H9 (cell line): ENCODE measurements around the gene PHACTR4. TPM values are rescaled to one million over a fixed set of nuclear protein-coding genes. Genes with fewer than 3 reads are reported as not detected.
A peak's percentile ranks its signal among the peaks of the same experiment; 100 is the strongest.

ENCODE experiments used
- DNase-seq: peaks from one replicate; pipeline ENCODE4 v3.0.0-alpha.2; 2017
- H2AFZ ChIP-seq: one replicate; pipeline ENCODE4 v1.6.1; 2013; ENCODE audit warnings: mild to moderate bottlenecking, low read length, control low read depth, moderate library complexity
- H2AK5ac ChIP-seq: 2 replicates; pipeline ENCODE4 v1.6.1; 2013; ENCODE audit warnings: low read length, control low read depth, mixed read lengths; ENCODE audit not compliant: insufficient read length
- H2BK120ac ChIP-seq: one replicate; pipeline ENCODE4 v1.6.1; 2013; ENCODE audit warnings: low read depth, mild to moderate bottlenecking, low read length, control low read depth, inconsistent platforms; ENCODE audit not compliant: poor library complexity, severe bottlenecking
- H2BK12ac ChIP-seq: 2 replicates; pipeline ENCODE4 v1.6.1; 2013; ENCODE audit warnings: low read length, control low read depth, mixed read lengths, low read depth; ENCODE audit not compliant: insufficient read length
- H2BK15ac ChIP-seq: 2 replicates; pipeline ENCODE4 v1.6.1; 2013; ENCODE audit warnings: low read depth, low read length, control low read depth
- H2BK20ac ChIP-seq: one replicate; pipeline ENCODE4 v1.6.1; 2013; ENCODE audit warnings: low read depth, mild to moderate bottlenecking, low read length, control low read depth, inconsistent platforms; ENCODE audit not compliant: poor library complexity, severe bottlenecking
- H2BK5ac ChIP-seq: 2 replicates; pipeline ENCODE4 v1.6.1; 2013; ENCODE audit warnings: low read length, control low read depth, mixed read lengths; ENCODE audit not compliant: insufficient read length
- H3K14ac ChIP-seq: 2 replicates; pipeline ENCODE4 v1.6.1; 2013; ENCODE audit warnings: low read length, control low read depth; ENCODE audit not compliant: insufficient read depth
- H3K18ac ChIP-seq: 2 replicates; pipeline ENCODE4 v1.6.1; 2013; ENCODE audit warnings: low read depth, mild to moderate bottlenecking, mixed read lengths, low read length, control low read depth; ENCODE audit not compliant: insufficient read length
- H3K23ac ChIP-seq: 2 replicates; pipeline ENCODE4 v1.6.1; 2013; ENCODE audit warnings: low read length, control low read depth, mixed read lengths, low read depth; ENCODE audit not compliant: insufficient read length
- H3K23me2 ChIP-seq: 2 replicates; pipeline ENCODE4 v1.6.1; 2013; ENCODE audit warnings: low read depth, mild to moderate bottlenecking, mixed read lengths, low read length, control low read depth; ENCODE audit not compliant: insufficient read length, poor library complexity, severe bottlenecking
- H3K27ac ChIP-seq: 2 replicates; pipeline ENCODE4 v1.5.1; 2013; ENCODE audit warnings: low read length, control low read depth, mixed read lengths, low read depth; ENCODE audit not compliant: insufficient read length
- H3K27me3 ChIP-seq: 2 replicates; pipeline ENCODE4 v1.6.1; 2013; ENCODE audit warnings: low read length, control low read depth, inconsistent platforms; ENCODE audit not compliant: insufficient read depth
- H3K4ac ChIP-seq: 2 replicates; pipeline ENCODE4 v1.6.1; 2013; ENCODE audit warnings: low read depth, mild to moderate bottlenecking, control low read depth, inconsistent platforms, low read length, moderate library complexity
- H3K4me1 ChIP-seq: 2 replicates; pipeline ENCODE4 v1.6.1; 2013; ENCODE audit warnings: low read length, control low read depth, inconsistent platforms; ENCODE audit not compliant: insufficient read depth
- H3K4me2 ChIP-seq: 2 replicates; pipeline ENCODE4 v1.6.1; 2013; ENCODE audit warnings: low read length, control low read depth, mixed read lengths; ENCODE audit not compliant: insufficient read length, insufficient read depth
- H3K56ac ChIP-seq: 2 replicates; pipeline ENCODE4 v1.6.1; 2013; ENCODE audit warnings: low read depth, mild to moderate bottlenecking, mixed read lengths, low read length, control low read depth; ENCODE audit not compliant: insufficient read length
- H3K79me1 ChIP-seq: 2 replicates; pipeline ENCODE4 v1.6.1; 2013; ENCODE audit warnings: low read depth, mild to moderate bottlenecking, moderate library complexity, low read length, control low read depth, inconsistent platforms; ENCODE audit not compliant: insufficient read depth, poor library complexity, severe bottlenecking
- H3K79me2 ChIP-seq: 2 replicates; pipeline ENCODE4 v1.6.1; 2013; ENCODE audit warnings: low read length, control low read depth, inconsistent platforms; ENCODE audit not compliant: insufficient read depth
- H3K9ac ChIP-seq: 2 replicates; pipeline ENCODE4 v1.6.1; 2013; ENCODE audit warnings: low read length, control low read depth, mixed read lengths; ENCODE audit not compliant: insufficient read length; ENCODE audit errors: extremely low read depth
- H3K9me3 ChIP-seq: one replicate; pipeline ENCODE4 v1.6.1; 2013; ENCODE audit warnings: low read depth, low read length, inconsistent platforms; ENCODE audit not compliant: control insufficient read depth
- H3T11ph ChIP-seq: one replicate; pipeline ENCODE4 v1.6.1; 2013; ENCODE audit warnings: mild to moderate bottlenecking, low read length, control low read depth, inconsistent platforms
- H4K20me1 ChIP-seq: one replicate; pipeline ENCODE4 v1.6.1; 2013; ENCODE audit not compliant: control insufficient read depth, insufficient read length, insufficient read depth
- H4K5ac ChIP-seq: 2 replicates; pipeline ENCODE4 v1.6.1; 2013; ENCODE audit warnings: low read depth, mild to moderate bottlenecking, mixed read lengths, low read length, control low read depth; ENCODE audit not compliant: insufficient read length
- H4K8ac ChIP-seq: replicated peaks from 2 replicates; pipeline ENCODE4 v1.6.1; 2013; ENCODE audit warnings: low read length, control low read depth, mixed read lengths, low read depth; ENCODE audit not compliant: insufficient read length
- H4K91ac ChIP-seq: 2 replicates; pipeline ENCODE4 v1.6.1; 2013; ENCODE audit warnings: low read depth, mild to moderate bottlenecking, moderate library complexity, mixed read lengths, low read length, control low read depth; ENCODE audit not compliant: insufficient read length
- H3K27ac Mint-ChIP-seq, 3 experiments: 2 replicates in 2 of 3; 3 replicates in 1 of 3; pipeline ENCODE4 v1.8.0; 2020 to 2021; ENCODE audit warnings: mixed read lengths in 3 of 3, mild to moderate bottlenecking in 1 of 3, moderate library complexity in 1 of 3
- H3K27me3 Mint-ChIP-seq: 2 replicates; pipeline ENCODE4 v1.8.0; 2021; ENCODE audit warnings: low read depth, mild to moderate bottlenecking, moderate library complexity, mixed read lengths
- H3K36me3 Mint-ChIP-seq, 3 experiments: 2 replicates in 2 of 3; 3 replicates in 1 of 3; pipeline ENCODE4 v1.8.0; 2020 to 2021; ENCODE audit warnings: low read depth in 3 of 3, mixed read lengths in 3 of 3; ENCODE audit not compliant: insufficient read depth in 1 of 3
- H3K4me1 Mint-ChIP-seq, 2 experiments: 2 replicates each; pipeline ENCODE4 v1.8.0; 2020; ENCODE audit warnings: mixed read lengths in 2 of 2
- H3K4me3 Mint-ChIP-seq, 2 experiments: 2 replicates in 1 of 2; 3 replicates in 1 of 2; pipeline ENCODE4 v1.8.0; 2020 to 2021; ENCODE audit warnings: mild to moderate bottlenecking in 2 of 2, mixed read lengths in 2 of 2, moderate library complexity in 1 of 2
- H3K9me3 Mint-ChIP-seq, 2 experiments: 2 replicates in 1 of 2; 3 replicates in 1 of 2; pipeline ENCODE4 v1.8.0; 2020; ENCODE audit warnings: mild to moderate bottlenecking in 2 of 2, mixed read lengths in 2 of 2, moderate library complexity in 1 of 2
- WGBS: extraction: QIAGEN DNeasy Blood & Tissue Kit; methylation state at CpG from one replicate; pipeline ENCODE4 v1.1.7; 2013; ENCODE audit warnings: missing lambda C conversion rate, low lambda C conversion rate, mixed read lengths; ENCODE audit not compliant: insufficient read length; ENCODE audit errors: extremely low coverage; 5-methylcytosine and 5-hydroxymethylcytosine counted together
- total RNA-seq: library from RNA; stranded (reverse); gene quantifications from 2 replicates; pipeline ENCODE4 v1.2.1, GENCODE V29; 2021
- TF ChIP-seq, protein P1 (sequence below): fragments of 200-600 bp; sonication (generic); conservative IDR thresholded peaks from 3 replicates; pipeline ENCODE4 v1.8.0; 2021; ENCODE audit warnings: antibody characterized with exemption, mild to moderate bottlenecking

Gene PHACTR4
- total RNA-seq, 1 experiment from 2014 or later = 54.0 TPM

DNA sequence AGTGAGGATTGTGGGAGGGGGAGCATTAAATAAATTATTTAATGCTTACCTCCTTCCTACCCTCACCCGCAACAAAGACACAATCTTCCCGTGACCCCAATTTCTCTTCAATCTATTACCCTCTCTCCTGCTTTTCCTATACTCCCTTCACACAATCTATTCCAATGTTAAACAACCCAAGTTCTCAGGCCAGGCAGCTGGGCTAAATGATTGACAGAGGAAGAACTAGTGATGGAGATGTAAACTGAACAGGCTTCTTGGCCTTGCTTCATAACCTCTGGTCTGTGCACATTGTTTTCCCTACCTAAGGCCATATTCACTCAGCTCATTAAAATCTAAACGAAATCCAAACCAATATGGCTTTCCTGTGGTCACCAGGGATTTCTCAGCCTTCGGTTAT lies 132.4 kb downstream of the PHACTR4 start:
- H3K4ac ChIP-seq = no peak overlapping the region
- H3K14ac ChIP-seq = no peak overlapping the region
- H3K23ac ChIP-seq = no peak overlapping the region
- H3K36me3 Mint-ChIP-seq = peaks cover 13 to 22% (median 17%) of the 10 kb centered on the region in 3 experiments
- no peak overlapping the region for H3K4me2 ChIP-seq
- peaks cover 6% of the 10 kb centered on the region in 2 experiments for H3K9me3 Mint-ChIP-seq
- no CpG with 5 or more reads among the region's 4 CpGs for WGBS
- H3K4me1 ChIP-seq = no peaks in the 10 kb centered on the region
- TF ChIP-seq, protein P1, sequence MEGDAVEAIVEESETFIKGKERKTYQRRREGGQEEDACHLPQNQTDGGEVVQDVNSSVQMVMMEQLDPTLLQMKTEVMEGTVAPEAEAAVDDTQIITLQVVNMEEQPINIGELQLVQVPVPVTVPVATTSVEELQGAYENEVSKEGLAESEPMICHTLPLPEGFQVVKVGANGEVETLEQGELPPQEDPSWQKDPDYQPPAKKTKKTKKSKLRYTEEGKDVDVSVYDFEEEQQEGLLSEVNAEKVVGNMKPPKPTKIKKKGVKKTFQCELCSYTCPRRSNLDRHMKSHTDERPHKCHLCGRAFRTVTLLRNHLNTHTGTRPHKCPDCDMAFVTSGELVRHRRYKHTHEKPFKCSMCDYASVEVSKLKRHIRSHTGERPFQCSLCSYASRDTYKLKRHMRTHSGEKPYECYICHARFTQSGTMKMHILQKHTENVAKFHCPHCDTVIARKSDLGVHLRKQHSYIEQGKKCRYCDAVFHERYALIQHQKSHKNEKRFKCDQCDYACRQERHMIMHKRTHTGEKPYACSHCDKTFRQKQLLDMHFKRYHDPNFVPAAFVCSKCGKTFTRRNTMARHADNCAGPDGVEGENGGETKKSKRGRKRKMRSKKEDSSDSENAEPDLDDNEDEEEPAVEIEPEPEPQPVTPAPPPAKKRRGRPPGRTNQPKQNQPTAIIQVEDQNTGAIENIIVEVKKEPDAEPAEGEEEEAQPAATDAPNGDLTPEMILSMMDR = no peak
- peak overlapping the region in 1 of 3 experiments; percentile 64; a peak in 2 of 7 replicates for H3K27ac Mint-ChIP-seq
- no peak overlapping the region for H3T11ph ChIP-seq
- no peak overlapping the region for H2BK5ac ChIP-seq
- H3K23me2 ChIP-seq = no peaks in the 10 kb centered on the region
- H4K20me1 ChIP-seq = no peaks in the 10 kb centered on the region
- DNase-seq = no peak
- no peaks in the 10 kb centered on the region for H3K9me3 ChIP-seq
- H3K4me1 Mint-ChIP-seq = peaks cover 0 to 5% of the 10 kb centered on the region in 2 experiments; a peak in 2 of 4 replicates
- no peak overlapping the region for H3K9ac ChIP-seq
- H4K5ac ChIP-seq = no peak overlapping the region
- no peak overlapping the region for H3K27ac ChIP-seq
- no peak overlapping the region for H2AK5ac ChIP-seq
- H2BK20ac ChIP-seq = no peak overlapping the region
- H3K27me3 ChIP-seq = no peaks in the 10 kb centered on the region
- H4K8ac ChIP-seq = no peak overlapping the region
- no peak overlapping the region for H3K56ac ChIP-seq
- H3K27me3 Mint-ChIP-seq = peaks cover 11% of the 10 kb centered on the region
- no peak overlapping the region for H2BK12ac ChIP-seq
- no peak overlapping the region for H2BK15ac ChIP-seq
- H2AFZ ChIP-seq = no peak overlapping the region
- H2BK120ac ChIP-seq = no peak overlapping the region
- no peak overlapping the region for H3K18ac ChIP-seq
- H3K79me1 ChIP-seq = no peaks in the 10 kb centered on the region
- no peak overlapping the region for H3K4me3 Mint-ChIP-seq
- H4K91ac ChIP-seq = no peak overlapping the region
- H3K79me2 ChIP-seq = 0 out of 2 replicates have a peak, but pooled peaks cover 2% of the 10 kb centered on the region
